OCI-LY1 (cell line): Measurements from ENCODE around the gene LRFN3.

Source experiments
- H2AFZ ChIP-seq: fragments of 200-600 bp; sonication (generic), shearing (Covaris generic); 2 replicates; pipeline ENCODE4 v1.6.0; 2014; ENCODE audit warnings: antibody characterized with exemption, mild to moderate bottlenecking, low read length
- H3F3A ChIP-seq: fragments of 200-600 bp; sonication (generic), shearing (Covaris generic); 2 replicates; pipeline ENCODE4 v1.6.0; 2014; ENCODE audit warnings: mild to moderate bottlenecking, antibody characterized with exemption, low read length, moderate library complexity; ENCODE audit not compliant: insufficient read depth
- H3K27ac ChIP-seq: fragments of 200-600 bp; sonication (generic); 2 replicates; pipeline ENCODE4 v1.5.1; 2014; ENCODE audit warnings: low read length, mixed run types, mild to moderate bottlenecking, low read depth; ENCODE audit not compliant: poor library complexity, severe bottlenecking
- H3K27me3 ChIP-seq: fragments of 200-600 bp; sonication (generic); 2 replicates; pipeline ENCODE4 v1.6.0; 2014; ENCODE audit warnings: antibody characterized with exemption, mild to moderate bottlenecking, low read length, moderate library complexity; ENCODE audit not compliant: insufficient read depth
- H3K36me3 ChIP-seq: fragments of 200-600 bp; sonication (generic); 2 replicates; pipeline ENCODE4 v1.6.1; 2014; ENCODE audit warnings: mild to moderate bottlenecking, antibody characterized with exemption, low read length, moderate library complexity, mixed read lengths; ENCODE audit not compliant: insufficient read depth
- H3K4me1 ChIP-seq: fragments of 200-600 bp; sonication (generic); 2 replicates; pipeline ENCODE4 v1.5.1; 2014; ENCODE audit warnings: mild to moderate bottlenecking, low read length, moderate library complexity; ENCODE audit not compliant: insufficient read depth, severe bottlenecking
- H3K4me2 ChIP-seq: fragments of 200-600 bp; sonication (generic), shearing (Covaris generic); 2 replicates; pipeline ENCODE4 v1.6.1; 2014; ENCODE audit warnings: low read length
- H3K4me3 ChIP-seq: fragments of 200-600 bp; sonication (generic); 2 replicates; pipeline ENCODE4 v1.5.1; 2014; ENCODE audit warnings: low read length, low read depth, mild to moderate bottlenecking, mixed read lengths; ENCODE audit not compliant: poor library complexity, severe bottlenecking
- H3K79me2 ChIP-seq: fragments of 200-600 bp; shearing (Covaris generic); 2 replicates; pipeline ENCODE4 v1.6.1; 2016; ENCODE audit warnings: mixed run types, low read length, mixed read lengths; ENCODE audit not compliant: insufficient read depth
- H3K9ac ChIP-seq: fragments of 200-600 bp; sonication (generic), shearing (Covaris generic); 2 replicates; pipeline ENCODE4 v1.6.1; 2014; ENCODE audit warnings: mild to moderate bottlenecking, low read length, mixed read lengths
- H3K9me2 ChIP-seq: fragments of 200-600 bp; sonication (generic), shearing (Covaris generic); 2 replicates; pipeline ENCODE4 v1.6.1; 2014; ENCODE audit warnings: low read depth, mild to moderate bottlenecking, low read length, mixed read lengths
- H3K9me3 ChIP-seq: fragments of 200-600 bp; shearing (Covaris generic); 2 replicates; pipeline ENCODE4 v1.6.1; 2014; ENCODE audit warnings: low read length, mixed read lengths
- H4K20me1 ChIP-seq: fragments of 200-600 bp; sonication (generic), shearing (Covaris generic); 2 replicates; pipeline ENCODE4 v1.6.0; 2016; ENCODE audit warnings: mild to moderate bottlenecking, low read length; ENCODE audit not compliant: insufficient read depth
- CTCF ChIP-seq: fragments of 200-600 bp; sonication (generic), shearing (Covaris generic); IDR thresholded peaks from 2 replicates; pipeline ENCODE4 v1.5.1; 2017; ENCODE audit warnings: mild to moderate bottlenecking, antibody characterized with exemption, low read length, moderate library complexity, mixed read lengths
- EZH2 ChIP-seq: fragments of 200-600 bp; sonication (generic), shearing (Covaris generic); IDR thresholded peaks from 2 replicates; pipeline ENCODE4 v1.8.0; 2017; ENCODE audit warnings: borderline replicate concordance, mixed run types, mild to moderate bottlenecking, antibody characterized with exemption, low read length, moderate library complexity, mixed read lengths

The LRFN3 gene

GRCh38 chr19:35936738-35937268 lies 629 bp downstream of the LRFN3 start:
- Histone ChIP-seq H3K27me3 (peaks cover 5% of the 10 kb centered on the region; the same call in 1 of the 2 replicates), H3K9me3 (no peaks in the 10 kb centered on the region), H3K79me2 (no peaks in the 10 kb centered on the region), H3K36me3 (no peaks in the 10 kb centered on the region), H3K4me2 (peak overlapping the region; percentile 69), H3F3A (no peaks in the 10 kb centered on the region), H3K27ac (no peak overlapping the region), H3K4me1 (peaks cover 12% of the 10 kb centered on the region), H3K4me3 (peak overlapping the region; percentile 50), H2AFZ (no peak overlapping the region), H3K9ac (peak overlapping the region; percentile 57; the same call in 1 of the 2 replicates), H4K20me1 (no peaks in the 10 kb centered on the region), H3K9me2 (no peaks in the 10 kb centered on the region)
- no peak for TF ChIP-seq EZH2
- TF ChIP-seq CTCF, result no peak

GRCh38 chr19:35937345-35938281 lies 1.4 kb downstream of the LRFN3 start:
- Histone ChIP-seq H3K4me1 (peaks cover 9% of the 10 kb centered on the region), H3K79me2 (no peaks in the 10 kb centered on the region), H3K9me2 (no peaks in the 10 kb centered on the region), H3K36me3 (no peaks in the 10 kb centered on the region), H4K20me1 (no peaks in the 10 kb centered on the region), H3K9ac (no peak overlapping the region), H3K27me3 (peaks cover 5% of the 10 kb centered on the region; the same call in 1 of the 2 replicates), H3K4me3 (no peak overlapping the region), H2AFZ (no peak overlapping the region), H3K9me3 (no peaks in the 10 kb centered on the region), H3F3A (no peaks in the 10 kb centered on the region), H3K27ac (no peak overlapping the region), H3K4me2 (0 out of 2 replicates have a peak overlapping the region, but pooled peaks have one; percentile 69)
- TF ChIP-seq EZH2, result no peak
- TF ChIP-seq CTCF, result no peak

GRCh38 chr19:35938282-35939224 lies 2.4 kb downstream of the LRFN3 start:
- H3K36me3 ChIP-seq, result no peaks in the 10 kb centered on the region
- H3K9me3 ChIP-seq, result no peaks in the 10 kb centered on the region
- no peak overlapping the region for H3K27ac ChIP-seq
- H3F3A ChIP-seq, result no peaks in the 10 kb centered on the region
- no peak overlapping the region for H2AFZ ChIP-seq
- TF ChIP-seq CTCF (no peak), EZH2 (no peak)
- H3K79me2 ChIP-seq, result no peaks in the 10 kb centered on the region
- peaks cover 9% of the 10 kb centered on the region for H3K4me1 ChIP-seq
- H3K9me2 ChIP-seq, result no peaks in the 10 kb centered on the region
- no peak overlapping the region for H3K4me3 ChIP-seq
- H3K27me3 ChIP-seq, result peaks cover 5% of the 10 kb centered on the region; the same call in 1 of the 2 replicates
- no peaks in the 10 kb centered on the region for H4K20me1 ChIP-seq
- no peak overlapping the region for H3K9ac ChIP-seq
- H3K4me2 ChIP-seq, result no peak overlapping the region
